ENCODE data around the gene TAS1R2.

DNA sequence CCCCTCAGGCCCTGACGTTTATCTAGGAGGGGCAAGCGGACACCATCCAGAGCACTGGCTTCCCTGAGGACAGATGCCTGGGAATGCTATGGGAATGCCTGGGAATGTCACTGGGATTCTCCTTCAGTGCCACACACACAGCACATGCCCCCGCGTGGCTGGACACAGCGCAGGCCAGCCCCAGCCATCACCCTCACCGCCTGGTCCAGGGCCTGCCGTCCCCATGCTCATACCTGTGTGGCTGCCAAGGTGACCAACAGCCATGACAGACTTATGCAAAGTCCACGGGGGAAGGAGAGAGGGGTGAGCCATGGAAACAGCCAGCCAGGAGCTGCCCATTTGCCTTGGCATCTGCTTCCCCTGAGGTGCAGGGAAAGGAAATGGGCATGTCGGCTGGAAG lies 5.7 kb upstream of the TAS1R2 start:
- TF ChIP-seq, protein P1, sequence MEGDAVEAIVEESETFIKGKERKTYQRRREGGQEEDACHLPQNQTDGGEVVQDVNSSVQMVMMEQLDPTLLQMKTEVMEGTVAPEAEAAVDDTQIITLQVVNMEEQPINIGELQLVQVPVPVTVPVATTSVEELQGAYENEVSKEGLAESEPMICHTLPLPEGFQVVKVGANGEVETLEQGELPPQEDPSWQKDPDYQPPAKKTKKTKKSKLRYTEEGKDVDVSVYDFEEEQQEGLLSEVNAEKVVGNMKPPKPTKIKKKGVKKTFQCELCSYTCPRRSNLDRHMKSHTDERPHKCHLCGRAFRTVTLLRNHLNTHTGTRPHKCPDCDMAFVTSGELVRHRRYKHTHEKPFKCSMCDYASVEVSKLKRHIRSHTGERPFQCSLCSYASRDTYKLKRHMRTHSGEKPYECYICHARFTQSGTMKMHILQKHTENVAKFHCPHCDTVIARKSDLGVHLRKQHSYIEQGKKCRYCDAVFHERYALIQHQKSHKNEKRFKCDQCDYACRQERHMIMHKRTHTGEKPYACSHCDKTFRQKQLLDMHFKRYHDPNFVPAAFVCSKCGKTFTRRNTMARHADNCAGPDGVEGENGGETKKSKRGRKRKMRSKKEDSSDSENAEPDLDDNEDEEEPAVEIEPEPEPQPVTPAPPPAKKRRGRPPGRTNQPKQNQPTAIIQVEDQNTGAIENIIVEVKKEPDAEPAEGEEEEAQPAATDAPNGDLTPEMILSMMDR (IDR thresholded peaks at IDR 0.05; ENCODE audit: control extremely low read depth in 1 of 3, insufficient read depth in 1 of 3, low read depth in 1 of 3, low read length in 3 of 3) = no peak
- TF ChIP-seq, protein P2, sequence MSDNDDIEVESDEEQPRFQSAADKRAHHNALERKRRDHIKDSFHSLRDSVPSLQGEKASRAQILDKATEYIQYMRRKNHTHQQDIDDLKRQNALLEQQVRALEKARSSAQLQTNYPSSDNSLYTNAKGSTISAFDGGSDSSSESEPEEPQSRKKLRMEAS (IDR thresholded peaks at IDR 0.05) = no peak
- TF ChIP-seq SIN3A (conservative IDR thresholded peaks at IDR 0.05 in 1 of 2, IDR thresholded peaks at IDR 0.05 in 1 of 2; ENCODE audit: low read depth in 1 of 2, low read length in 2 of 2) (no peak), POLR2AphosphoS5 (IDR thresholded peaks at IDR 0.05; ENCODE audit: low read depth, low read length) (no peak), ZNF274 (IDR thresholded peaks at IDR 0.05; ENCODE audit: borderline replicate concordance, extremely low read depth, low read length) (no peak), CEBPB (IDR thresholded peaks at IDR 0.05; ENCODE audit: low read depth, low read length) (no peak), TCF12 (IDR thresholded peaks at IDR 0.05; ENCODE audit: low read depth, low read length) (no peak), NANOG (IDR thresholded peaks at IDR 0.05; ENCODE audit: insufficient read depth, low read depth, low read length, poor library complexity, severe bottlenecking) (no peak)
- TF ChIP-seq, protein P3, sequence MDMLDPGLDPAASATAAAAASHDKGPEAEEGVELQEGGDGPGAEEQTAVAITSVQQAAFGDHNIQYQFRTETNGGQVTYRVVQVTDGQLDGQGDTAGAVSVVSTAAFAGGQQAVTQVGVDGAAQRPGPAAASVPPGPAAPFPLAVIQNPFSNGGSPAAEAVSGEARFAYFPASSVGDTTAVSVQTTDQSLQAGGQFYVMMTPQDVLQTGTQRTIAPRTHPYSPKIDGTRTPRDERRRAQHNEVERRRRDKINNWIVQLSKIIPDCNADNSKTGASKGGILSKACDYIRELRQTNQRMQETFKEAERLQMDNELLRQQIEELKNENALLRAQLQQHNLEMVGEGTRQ (IDR thresholded peaks at IDR 0.05; ENCODE audit: low read length) = no peak
